HG03139 (cell line): Measurements from ENCODE around the gene RSAD2.

Experiments
- ATAC-seq: cut with Tn5 transposase; IDR thresholded peaks from one replicate; pipeline ENCODE4 v1.9.1; 2021; ENCODE audit not compliant: unreplicated experiment

Gene RSAD2

DNA sequence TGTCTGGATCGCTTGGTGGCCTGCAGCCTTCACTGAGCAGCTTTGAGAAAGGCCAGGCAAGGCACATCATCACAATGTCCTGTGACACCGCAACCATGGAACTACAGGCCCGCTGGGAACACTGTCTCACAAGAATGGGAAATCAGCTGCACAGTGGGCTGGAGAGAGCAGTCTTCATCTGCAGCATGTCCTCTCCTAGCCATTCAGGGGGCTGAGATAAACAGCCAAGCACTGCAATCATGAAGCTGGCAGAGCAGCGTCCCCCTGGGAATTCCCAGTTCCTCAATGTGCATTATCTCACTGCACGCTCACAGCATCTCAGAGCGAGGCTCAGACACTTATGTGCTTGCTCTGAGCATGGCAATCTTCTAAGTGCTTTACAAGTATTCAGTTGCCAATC is 13.8 kb upstream of the RSAD2 start:
- ATAC-seq, result no peak

DNA sequence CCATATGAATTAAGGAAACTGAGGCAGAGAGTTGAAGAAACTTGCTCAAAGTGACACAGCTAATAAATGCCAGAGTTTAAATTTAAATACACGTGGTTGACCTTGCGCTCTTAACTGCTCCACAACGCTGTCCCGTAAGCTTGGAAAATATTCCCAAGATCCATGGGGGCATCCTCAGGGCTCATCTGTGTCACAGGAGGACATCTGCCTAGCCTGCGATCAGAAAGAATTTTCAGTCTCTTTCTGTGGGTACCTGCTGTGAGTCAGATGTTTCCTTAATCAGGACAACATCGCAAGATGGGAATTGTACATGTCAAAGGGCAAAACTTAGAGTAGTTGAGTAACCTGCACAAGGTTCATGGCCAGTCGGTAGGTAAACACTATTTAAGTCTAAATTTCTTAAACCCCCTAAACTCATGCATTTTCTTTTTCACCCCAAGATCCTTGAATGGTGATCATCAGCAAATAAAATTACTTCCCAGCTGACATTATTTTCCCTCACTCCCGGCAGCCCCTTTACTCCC is 13.3 kb upstream of the RSAD2 start:
- no peak for ATAC-seq

DNA sequence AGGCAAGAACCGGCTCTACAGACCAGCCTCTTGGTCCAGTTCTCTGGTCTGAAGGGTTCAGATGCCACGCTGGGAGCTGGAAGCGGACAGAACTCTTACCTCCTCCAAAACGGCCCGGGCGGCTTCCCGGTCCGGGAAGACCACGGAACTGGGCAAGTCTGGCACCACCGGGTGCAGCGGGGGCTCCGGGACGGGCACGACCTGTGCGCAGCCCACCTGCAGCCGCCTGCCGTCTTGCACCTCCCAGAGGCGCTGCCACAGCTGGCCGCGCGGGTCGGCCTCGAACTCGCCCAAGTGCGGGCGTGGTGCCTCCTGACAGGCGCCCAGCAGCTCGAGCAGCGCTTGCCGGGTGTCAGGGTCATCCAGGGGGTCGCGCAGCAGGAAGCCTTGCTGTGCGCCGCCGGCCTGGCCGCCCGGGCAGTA is 12.6 kb upstream of the RSAD2 start:
- ATAC-seq, result peak; percentile 17

DNA sequence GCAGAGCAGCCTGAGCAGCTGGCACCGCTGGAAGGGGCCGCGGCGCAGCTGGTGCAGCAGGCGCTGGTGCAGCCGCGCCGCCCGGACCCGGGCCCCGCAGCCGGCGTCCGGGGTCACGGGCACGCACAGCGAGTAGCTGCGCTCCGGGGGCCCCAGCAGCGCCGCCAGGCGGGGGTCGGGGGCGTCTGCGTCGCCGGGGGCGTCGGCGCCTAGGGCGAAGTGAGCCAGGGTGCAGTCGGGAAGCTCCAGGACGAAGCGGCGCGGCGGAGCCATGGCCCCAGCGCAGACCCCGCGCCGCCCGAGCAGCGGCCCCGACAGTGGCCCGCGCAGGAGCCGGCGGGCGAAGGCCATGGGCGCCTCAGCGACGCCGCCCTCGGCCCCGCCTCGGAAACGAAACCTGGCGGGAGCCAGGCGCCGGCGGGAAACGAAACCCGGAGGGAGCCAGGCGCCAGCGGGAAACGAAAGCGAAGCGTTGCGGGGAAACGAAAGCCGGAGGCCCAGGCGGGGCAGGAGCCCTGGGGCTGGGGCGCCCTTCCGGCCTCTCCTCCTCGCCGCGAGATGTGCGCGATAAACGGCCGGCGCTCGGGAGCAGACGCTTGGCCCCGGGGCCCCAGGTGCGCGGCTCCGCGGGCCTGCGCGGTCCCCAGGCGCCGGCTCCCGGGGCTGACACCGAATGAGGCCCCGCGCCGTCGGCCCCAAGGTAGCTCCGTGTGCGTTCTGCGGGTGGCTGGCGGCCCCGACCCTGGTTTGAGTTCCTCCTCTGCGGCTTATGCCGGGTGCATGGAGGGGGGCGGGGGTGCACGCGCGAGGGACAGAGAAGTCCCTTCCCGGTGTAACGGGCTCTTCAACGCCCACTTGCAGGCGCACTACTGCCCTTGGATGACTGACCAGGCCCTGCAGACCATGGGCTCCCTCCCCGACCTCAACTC is 12.0 kb upstream of the RSAD2 start, which contains the start of gene CMPK2:
CMPK2 (minus strand) TSS at position 562 of the 929 bp plus-strand sequence; CDS start at position 351, 211 bp downstream.
- ATAC-seq, result peak; percentile 73

- peak; percentile 34 for ATAC-seq
These were observed 11.3 kb upstream of the RSAD2 start for GRCh38 chr2:6866275-6866671.

DNA sequence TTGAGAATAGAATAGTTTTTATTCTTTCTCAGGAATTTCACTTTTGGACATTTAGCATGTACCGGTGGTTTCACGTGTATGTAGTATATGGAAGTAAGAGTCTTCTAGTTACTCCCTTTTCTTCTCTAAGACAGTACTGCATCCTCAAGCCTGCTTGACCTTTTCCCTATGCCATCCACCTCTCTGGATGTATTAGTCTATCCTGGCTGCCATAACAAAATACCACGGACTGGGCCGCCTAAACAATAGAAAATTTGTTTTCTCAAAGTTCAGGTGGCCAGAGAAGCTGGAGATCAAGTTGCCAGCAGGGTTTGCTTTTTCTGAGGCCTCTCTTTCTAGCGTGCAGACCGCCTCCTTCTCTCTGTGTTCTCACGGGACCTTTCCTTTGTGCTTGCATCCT is 10.6 kb upstream of the RSAD2 start:
- ATAC-seq, result no peak

DNA sequence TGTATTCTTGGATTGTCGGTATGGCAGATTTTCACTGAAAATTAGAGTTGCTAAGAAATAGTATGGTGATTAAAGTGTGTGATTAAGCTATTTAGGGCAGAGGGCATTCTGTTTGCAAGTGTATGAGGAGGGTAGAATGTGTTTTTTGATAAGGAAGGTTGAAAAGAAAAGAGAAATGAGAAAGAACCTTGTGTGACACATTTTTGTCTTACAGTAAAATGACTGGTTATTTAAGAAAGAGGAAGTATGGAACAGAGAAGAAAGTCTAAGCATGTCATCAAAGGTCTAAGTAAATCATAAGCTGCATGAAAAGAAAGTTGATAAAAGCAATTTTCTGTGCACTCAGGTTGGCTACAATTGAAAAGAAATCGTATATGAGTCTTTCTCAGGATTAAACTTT is 5.2 kb upstream of the RSAD2 start:
- ATAC-seq, result no peak

- no peak for ATAC-seq
These were observed 3.5 kb upstream of the RSAD2 start for GRCh38 chr2:6874032-6874431.

GRCh38 chr2:6876309-6876708 is 1.3 kb upstream of the RSAD2 start:
- no peak for ATAC-seq

DNA sequence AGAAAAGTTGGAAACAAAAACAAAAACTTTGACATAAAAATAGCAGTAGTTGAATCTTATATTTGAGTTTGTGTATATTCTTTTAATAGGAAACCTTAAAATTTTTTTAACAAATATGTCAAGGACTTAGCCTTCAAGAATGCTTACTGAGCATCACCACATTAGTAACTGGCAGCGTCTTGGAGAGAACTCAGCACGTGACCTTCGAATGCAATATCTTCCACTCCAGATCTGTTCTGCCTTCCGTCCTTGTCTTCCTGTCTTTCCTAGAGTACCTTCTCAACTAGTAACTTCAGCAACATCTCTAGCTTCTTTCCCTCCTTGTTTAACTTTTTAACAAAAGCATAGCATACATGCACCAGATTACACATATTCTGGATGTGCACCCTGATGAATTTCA is 972 bp downstream of the RSAD2 start:
- no peak for ATAC-seq

- no peak for ATAC-seq
These were observed 1.4 kb downstream of the RSAD2 start for GRCh38 chr2:6879011-6879410.

DNA sequence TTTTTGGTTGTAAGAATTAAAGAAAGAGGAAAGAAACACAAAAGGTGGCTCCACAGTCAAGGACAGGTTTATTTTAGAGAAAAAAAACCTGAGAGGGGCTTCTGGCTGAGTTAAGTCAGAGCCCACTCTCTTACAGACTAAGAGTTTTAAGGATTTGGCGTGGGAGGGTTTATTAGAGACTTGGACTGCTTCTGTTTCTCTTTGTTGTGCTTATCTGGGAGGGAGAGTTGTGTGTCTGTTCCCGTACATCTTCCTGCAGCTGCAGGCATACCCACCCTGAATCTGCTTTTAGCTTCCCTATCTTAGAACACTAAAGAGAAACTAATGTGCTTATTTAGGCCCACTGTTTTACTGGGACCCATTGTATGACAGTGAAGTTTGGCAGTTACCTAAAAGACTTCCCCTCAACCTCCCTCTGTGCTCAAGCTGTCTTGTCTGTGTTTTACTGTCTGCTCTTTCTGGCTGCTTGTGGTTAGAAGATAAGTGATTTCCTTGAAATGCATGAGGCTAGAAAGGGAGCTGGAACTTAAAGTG is 2.7 kb downstream of the RSAD2 start:
- ATAC-seq, result no peak

DNA sequence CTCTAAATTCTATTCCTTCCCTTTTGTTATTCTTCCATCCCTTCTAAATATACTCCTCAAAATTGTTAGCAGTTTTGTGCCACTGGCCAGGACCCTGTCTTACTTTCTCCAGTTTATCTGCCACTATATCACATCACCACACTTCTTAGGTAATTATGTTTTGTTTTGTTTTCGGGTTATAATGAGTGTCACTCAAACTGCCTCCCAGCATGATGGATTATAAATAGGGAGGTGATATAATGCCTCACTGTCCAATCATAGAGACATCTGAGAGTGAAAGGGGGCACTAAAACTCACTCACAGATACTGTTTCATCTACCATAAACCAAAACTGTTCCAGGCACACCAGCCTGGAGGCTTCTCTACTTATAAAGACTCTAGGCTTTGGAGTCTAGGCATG is 3.5 kb downstream of the RSAD2 start:
- no peak for ATAC-seq

GRCh38 chr2:6881516-6881915 is 3.9 kb downstream of the RSAD2 start:
- no peak for ATAC-seq

GRCh38 chr2:6883448-6884122 is 6.0 kb downstream of the RSAD2 start:
- no peak for ATAC-seq

GRCh38 chr2:6885551-6885950 is 8.0 kb downstream of the RSAD2 start:
- no peak for ATAC-seq

DNA sequence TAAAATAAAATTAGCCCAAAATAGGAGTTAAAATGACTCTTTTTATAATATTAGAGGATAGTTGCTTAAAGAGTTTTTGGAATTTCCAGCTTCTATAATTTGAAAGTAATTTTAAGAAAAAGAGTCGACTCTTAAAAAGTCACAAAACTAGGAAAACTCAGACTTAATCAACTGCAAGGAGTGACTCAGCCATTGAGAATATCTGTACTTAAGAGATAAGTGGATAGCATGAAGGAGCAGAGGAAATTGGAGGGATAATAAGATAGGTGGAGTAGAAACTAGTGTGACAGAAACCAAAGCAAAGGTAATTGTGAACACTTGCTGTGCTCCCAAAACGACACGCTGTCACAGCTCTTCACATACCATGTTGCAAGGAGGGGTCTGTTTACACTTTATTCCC is 8.4 kb downstream of the RSAD2 start:
- ATAC-seq, result no peak

DNA sequence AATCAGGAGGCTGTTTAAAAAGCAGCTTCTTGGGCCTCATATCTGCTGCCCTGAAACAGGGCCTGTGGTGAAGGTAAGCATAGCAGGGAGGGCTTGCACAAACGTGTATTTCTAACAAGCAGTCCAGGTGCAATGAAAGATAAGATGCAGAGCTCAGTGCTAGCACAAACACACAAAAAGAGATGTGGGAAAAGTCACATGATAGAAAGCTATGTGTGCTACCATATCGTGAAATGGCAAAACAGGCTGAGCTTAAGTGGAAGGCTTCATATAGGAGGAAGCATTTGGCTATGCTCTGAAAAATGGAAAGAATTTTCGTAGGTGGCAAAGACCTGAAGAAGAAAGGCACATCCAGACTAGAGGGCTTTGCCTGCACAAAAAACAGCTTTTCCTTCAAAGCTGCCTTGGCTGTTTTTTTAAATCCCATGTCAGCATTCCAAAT is 10.2 kb downstream of the RSAD2 start:
- no peak for ATAC-seq

DNA sequence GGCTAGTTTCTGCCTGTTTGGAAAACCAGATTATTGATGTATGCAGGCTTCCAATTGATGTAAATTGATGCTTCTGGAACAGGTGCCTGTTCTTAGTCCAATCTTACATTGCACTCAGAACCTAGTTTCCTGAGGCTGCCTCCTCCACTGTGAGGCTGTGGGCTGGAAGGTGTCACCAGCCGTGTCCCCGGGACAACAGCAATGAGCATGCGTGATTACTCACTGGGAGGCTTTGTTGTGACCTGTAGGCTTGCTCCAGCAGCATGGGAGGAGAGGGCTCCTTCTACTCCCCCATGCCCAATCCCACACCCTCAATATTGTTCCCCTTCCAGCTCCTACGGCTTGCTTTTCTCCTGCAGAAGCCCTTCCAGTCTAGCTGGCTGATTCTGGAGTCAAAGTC is 11.1 kb downstream of the RSAD2 start:
- ATAC-seq, result no peak

DNA sequence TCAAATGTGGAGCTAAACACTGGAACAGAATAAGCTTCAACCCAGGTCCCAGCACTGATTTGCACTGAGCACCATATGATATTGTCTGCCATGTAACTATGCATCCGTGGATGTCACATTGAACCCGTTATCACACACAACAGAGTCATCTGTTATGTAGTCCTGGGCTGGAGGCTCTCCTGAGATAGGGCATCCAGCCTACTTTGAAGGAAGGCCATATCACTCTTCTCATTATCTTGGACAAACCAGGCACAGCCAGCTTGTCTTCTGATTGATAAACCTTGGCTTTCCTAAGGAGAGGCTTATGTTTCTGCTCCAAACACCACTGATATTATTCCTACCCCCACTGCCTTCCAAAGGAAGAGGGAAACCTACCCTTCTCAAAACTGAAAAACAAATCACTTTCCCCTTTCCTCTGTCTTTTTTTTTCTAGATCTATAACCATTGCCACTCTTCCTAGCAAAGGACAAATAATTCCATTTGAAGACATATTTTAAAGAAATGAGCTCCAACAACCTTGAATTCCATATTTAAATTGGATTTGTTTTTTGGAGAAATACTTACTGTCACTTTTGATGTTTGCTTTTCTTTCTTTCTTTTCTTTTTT is 16.4 kb downstream of the RSAD2 start:
- no peak for ATAC-seq
